Stimulated activated CD8-positive, alpha-beta memory T cell treated with anti-CD3 and anti-CD28 coated beads, Interleukin-7, amount 100 ng/mL, for 1 hour (primary cell): ENCODE measurements around the gene HACL1.
"Not testable (repeated sequence)": the region's sequence is repeated elsewhere in the genome, so short reads cannot be mapped to it uniquely, and the experiment has no call there.

Source experiments
- DNase-seq, 2 donors: peaks; one replicate each; pipeline ENCODE4 v3.0.0-alpha.2; 2020; ENCODE audit warnings: low read depth in 2 of 2

Gene HACL1

DNA sequence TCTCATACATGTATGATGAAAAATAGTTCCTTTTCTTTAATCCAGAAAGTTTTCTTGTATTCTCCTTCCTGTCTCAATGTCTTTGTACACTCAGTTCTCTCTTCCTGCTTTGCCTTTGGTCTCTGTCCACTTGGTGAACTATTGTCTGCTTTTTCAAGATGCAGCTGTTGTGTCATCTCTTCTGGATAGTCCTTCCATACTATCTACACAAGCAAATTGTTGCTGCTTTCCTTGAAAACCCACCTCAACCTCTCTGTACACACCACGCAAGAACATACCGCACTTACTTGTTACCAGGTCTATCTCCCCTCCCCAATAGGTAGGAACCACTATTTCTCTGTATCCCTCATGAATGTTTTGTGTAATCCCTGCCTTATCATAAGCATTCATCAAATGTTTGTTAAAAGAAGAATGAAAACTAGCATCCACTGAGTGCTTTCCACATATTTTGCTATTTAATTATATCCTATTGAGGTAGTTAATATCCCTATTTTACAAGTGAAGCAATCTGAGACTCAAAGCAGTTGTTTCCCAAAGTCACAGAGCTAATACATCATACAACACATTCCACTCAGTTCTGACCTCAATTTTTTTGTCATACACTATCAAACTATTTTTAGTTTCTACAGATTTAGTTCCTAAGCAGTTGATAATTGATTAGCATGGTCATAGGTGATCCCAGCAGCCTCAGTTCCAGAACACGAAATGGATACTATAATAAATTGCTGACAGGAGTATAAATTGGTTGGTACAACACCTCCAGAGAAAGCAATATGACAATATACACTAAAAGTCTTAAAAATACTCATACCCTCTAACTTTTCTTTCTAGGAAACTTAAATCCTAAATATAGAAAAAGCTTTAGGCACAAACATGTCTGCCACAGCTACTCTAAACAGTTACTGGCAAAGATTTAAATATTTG is 19.6 kb downstream of the HACL1 start:
- no peak for DNase-seq

DNA sequence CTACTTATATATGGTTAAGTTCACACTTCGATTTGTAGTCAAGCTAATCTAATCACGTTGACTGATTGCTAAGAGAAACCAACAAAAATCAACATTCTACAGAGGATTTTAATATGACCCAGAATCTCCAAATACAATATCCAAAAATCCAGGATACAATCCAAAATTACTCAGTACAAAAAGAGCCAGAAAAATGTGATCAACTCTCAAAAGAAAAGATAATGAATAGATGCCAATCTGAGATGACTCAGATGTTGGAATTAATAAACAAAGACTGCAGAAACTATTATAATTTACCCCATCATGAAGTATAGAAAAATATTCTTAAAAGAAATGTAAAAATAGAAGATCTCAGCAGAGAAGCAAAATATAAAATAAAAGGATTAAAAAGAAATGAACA is 22.3 kb downstream of the HACL1 start:
- no peak for DNase-seq

GRCh38 chr3:15578289-15578867 is 23.0 kb downstream of the HACL1 start:
- no peak for DNase-seq

DNA sequence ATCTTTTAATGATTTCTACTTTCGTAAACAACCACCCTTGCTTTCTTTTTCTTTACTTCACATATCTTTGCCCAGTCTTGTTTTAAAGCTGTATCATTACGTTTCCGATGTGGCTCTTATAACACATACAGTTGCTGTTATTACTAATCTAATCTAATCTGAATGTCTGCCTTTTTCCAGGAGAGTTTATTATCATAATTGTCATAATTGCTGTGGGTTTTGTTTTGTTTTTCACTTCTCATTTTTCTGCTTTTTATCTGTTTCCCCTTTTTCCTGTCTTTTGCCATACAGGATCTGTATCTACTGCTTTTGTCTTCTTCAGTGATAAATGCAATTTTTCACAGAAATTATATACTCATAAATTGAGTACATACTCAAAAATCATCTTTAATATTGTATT is 24.9 kb downstream of the HACL1 start:
- DNase-seq, result no peak

DNA sequence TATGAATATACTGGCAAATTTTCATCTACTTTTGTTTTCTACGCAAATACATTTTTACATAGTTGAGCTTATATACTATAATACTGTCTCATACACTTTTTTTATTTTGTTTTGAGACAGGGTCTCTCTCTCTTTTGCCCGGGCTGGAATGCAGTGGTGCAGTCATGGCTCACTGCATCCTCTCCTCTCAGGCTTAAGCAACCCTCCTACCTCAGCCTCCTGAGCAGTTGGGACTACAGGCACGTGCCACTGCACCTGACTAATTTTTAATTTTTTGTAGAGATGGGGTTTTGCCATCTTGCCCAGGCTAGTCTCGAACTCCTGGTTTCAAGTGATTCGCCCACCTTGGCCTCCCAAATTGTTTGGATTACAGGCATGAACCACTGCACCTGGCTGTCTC is 25.9 kb downstream of the HACL1 start:
- DNase-seq, result no peak

DNA sequence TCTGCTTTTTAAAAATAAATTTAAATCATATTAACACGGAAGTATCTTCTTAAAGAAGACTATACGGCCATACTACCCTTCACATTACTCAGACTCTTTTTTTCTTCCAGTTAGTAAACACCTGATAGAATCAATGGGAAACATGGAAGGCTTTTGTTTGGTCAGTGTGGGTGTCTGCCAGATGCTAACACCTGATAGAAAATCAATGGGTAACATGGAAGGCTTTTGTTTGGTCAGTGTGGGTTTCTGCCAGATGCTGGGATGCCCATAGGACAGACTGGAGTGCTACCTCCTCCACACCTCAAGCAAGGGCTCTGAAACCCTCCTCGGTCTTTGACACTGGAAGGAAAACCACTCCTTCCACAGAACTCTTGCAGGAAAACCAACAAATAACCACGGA is 29.2 kb downstream of the HACL1 start:
- DNase-seq, result no peak

DNA sequence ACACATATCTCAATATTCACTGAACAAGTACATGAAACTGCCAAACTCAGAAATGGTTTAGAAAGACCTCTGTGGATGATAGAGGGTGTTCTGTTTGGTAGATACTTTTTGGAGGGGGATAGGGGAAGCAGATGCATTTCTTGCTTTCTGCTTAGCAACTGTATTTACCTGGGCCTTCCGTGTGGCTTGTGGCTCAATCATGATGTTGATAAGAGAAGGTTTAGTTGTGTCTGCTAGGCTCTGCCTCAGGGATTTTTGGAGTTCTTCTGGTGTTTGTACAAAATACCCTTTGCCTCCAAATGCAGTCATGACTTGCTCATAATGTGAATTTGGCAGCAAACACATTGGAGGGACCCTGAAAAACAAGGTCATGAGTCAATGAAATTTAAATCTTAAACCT is 38.2 kb downstream of the HACL1 start:
- no peak for DNase-seq

DNA sequence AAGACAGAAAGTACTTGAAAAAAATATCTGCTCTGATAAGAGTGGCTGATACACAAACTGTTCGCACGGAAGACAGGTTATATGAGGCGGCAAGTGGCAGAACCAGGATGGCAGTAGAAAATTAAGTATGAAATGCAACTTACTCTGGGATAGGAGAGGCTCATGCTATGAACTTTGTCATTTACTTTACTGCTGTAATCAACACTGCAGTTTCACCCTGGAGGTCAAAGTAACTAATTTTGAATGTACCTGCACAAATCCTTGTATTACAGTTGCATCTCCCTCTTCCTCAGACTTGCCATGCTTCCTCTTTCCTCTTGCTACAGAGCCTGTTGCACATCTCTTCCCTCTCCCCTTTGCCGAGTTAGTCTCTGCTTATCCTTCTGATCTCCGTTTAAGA is 38.8 kb downstream of the HACL1 start:
- DNase-seq, result no peak

- DNase-seq, result no peak
Measured at GRCh38 chr3:15558581-15558980, 42.8 kb downstream of the HACL1 start.

- DNase-seq, result peak; percentile 14 to 22
Measured at GRCh38 chr3:15557511-15557946, 43.8 kb downstream of the HACL1 start.

- no peak for DNase-seq
Measured at GRCh38 chr3:15556512-15556911, 44.9 kb downstream of the HACL1 start.

GRCh38 chr3:15553749-15554148 is 47.6 kb downstream of the HACL1 start:
- DNase-seq, result no peak

GRCh38 chr3:15551902-15552301 is 49.5 kb downstream of the HACL1 start:
- no peak for DNase-seq

DNA sequence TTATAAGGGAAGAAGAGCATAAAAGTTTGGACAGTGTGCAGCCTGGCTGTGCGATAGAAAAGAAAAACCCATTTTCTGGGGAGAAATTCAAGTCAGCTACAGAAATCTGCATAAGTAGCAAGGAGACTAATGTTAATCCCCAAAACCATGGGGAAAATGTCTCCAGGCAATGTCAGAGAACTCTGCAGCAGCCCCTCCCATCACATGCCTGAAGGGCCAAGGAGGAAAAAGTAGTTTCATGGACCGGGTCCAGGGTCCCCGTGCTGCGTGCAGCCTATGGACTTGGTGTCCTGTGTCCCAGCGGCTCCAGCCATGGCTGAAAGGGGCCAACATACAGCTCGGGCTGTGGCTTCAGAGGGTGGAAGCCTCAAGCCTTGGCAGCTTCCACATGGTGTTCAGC is 51.5 kb downstream of the HACL1 start:
- no peak for DNase-seq

DNA sequence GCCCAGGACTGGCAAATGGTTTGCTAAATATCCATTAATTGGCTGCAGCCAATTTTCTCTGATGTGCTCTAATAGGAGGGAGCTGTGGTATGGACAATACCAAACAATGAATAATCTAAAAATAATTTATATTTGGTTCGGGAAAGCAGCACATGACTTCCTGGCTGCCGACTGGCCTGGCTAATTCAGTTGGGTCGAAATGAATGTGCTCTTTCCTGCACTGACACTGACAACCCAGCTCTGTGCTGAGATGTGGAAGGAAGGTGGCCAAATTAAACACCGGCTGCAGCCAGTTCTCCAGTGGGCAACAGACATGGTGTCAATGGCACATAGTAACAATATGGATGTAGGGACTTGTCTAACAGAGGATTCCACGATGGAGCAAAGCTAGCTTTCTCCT is 58.8 kb downstream of the HACL1 start:
- no peak for DNase-seq

GRCh38 chr3:15541371-15541770 is 60.0 kb downstream of the HACL1 start:
- DNase-seq, result no peak

DNA sequence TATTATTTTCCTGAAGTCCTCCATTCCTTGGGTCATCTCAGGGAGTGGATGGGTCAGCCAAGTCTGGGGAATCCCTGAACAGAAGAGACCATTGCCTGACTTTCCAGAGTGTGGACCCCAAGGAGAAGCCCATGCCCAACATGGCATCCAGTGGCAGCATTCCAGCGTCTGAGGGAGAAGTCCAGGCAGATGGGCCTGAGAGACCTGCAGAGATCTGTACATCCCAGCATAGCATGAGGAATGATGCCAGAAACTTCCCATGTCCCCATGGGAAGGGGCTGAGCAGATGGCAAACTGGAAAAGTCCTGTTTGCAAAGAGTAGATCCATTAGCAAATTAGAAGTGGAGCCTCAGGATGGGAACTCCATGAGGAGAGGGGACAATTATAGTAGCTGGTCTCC is 62.3 kb downstream of the HACL1 start:
- DNase-seq, result no peak

GRCh38 chr3:15538345-15538744 is 63.0 kb downstream of the HACL1 start:
- no peak for DNase-seq

DNA sequence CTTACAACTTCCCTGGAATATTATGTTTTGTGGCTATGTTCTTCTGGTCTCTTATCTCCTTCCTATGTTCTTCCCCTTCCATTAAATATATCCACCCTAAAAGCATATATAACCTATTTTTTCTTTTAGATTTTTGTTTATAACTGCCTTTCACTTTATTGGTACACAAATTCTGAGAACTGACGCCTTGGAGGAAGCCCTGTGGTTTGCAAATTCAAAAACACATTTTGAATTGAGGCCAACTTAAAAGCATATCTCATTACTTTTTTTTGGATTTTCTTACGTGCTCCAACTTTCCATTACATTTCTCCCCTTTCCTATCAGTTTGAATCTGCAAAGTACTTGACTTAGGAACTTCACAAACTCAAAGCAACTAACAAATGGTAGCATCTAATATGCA is 64.5 kb downstream of the HACL1 start:
- no peak for DNase-seq

GRCh38 chr3:15535732-15536131 is 65.6 kb downstream of the HACL1 start:
- no peak for DNase-seq

GRCh38 chr3:15532614-15533013 is 68.8 kb downstream of the HACL1 start:
- not testable (repeated sequence) for DNase-seq

GRCh38 chr3:15531346-15531745 is 70.0 kb downstream of the HACL1 start:
- no peak for DNase-seq

DNA sequence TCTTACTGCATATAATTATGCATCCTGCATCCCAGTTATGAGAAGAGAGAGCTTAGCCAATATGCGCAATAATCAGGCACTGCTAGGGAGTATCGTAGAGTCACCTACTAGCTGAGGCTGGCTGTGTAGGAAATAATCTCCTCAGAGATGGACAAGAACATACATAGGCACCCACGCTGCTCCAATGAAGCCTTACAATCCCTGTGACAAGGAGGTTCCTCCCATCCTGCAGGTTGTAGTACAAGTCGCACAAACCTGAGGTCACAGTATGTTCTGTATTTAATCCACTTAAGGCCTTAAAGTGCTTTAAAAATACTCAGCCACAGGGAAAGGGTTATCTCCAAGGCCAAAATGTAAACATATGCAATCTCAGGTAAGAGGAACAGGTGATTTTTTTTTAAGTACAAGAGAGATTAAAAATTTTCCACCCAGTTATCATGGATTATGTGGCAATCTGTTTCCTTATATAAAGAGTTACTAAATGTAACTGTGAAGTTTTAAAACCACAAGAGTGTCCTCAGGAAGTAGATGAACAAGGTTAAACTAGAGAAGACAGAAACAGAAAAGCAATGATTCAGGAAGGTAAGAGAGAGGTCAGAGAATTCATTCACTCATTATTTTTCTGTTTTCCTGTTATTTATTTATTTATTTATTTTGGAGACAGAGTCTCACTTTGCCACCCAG is 72.4 kb downstream of the HACL1 start:
- no peak for DNase-seq
